Measurements from ENCODE around the gene PKMYT1.

DNA sequence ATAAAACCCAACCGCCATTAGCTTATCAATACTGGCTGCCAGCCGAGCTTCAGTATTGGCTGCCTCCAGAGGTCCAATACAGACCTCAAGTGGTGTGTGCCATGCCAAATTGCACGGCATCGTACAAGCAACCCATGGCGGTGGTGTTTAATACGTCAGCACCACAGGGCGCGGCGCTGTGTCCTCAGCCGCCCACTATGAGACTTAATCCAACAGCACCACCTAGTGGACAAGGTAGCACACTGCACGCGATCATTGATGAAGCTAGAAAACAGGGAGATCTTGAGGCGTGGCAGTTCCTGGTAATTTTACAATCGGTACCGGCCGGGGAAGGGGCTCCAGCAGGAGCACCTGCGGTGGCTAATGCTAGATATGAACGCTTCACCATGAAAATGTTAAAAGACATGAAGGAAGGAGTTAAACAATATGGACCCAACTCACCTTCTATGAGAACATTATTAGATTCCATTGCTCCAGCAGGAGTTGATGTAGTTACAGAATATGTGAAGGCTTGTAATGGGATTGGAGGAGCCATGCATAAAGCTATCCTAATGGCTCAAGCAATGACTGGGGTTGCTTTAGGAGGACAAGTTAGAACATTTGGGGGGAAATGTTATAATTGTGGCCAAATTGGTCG lies 53.1 kb downstream of the PKMYT1 start:
- TF ChIP-seq EZH2phosphoT487 (IDR thresholded peaks at IDR 0.05; ENCODE audit: borderline replicate concordance, low read depth, low read length) (no peak), CTCF (conservative IDR thresholded peaks at IDR 0.05; ENCODE audit: low read length) (peak; percentile 98)
